SKM-1 (cell line): ENCODE results near the gene CCDC47.
"Not testable (repeated sequence)": the region's sequence is repeated elsewhere in the genome, so short reads cannot be mapped to it uniquely, and the experiment has no call there.

ENCODE experiments used
- DNase-seq: peaks from one replicate; lab custom pipeline; 2025; ENCODE audit not compliant: unreplicated experiment; lab: John Stamatoyannopoulos, UW

CCDC47 gene

GRCh38 chr17:63773272-63774140 lies at the start of gene CCDC47:
TSS of gene CCDC47 (minus strand) at chr17:63773597. CDS start at chr17:63766175, 7,422 bp downstream.
- peak; percentile 97 for DNase-seq

GRCh38 chr17:63822537-63822936 lies 49.1 kb upstream of the CCDC47 start:
- no peak for DNase-seq

- no peak for DNase-seq
These were observed 48.4 kb upstream of the CCDC47 start for GRCh38 chr17:63821804-63822203.

- no peak for DNase-seq
These were observed 47.7 kb upstream of the CCDC47 start for GRCh38 chr17:63820963-63821561.

GRCh38 chr17:63819585-63820537 lies 46.5 kb upstream of the CCDC47 start:
- DNase-seq, result no peak

GRCh38 chr17:63819131-63819530 lies 45.7 kb upstream of the CCDC47 start:
- DNase-seq, result no peak

- DNase-seq, result no peak
These were observed 44.5 kb upstream of the CCDC47 start for GRCh38 chr17:63817736-63818385.

- DNase-seq, result no peak
These were observed 43.3 kb upstream of the CCDC47 start for GRCh38 chr17:63816669-63817068.

GRCh38 chr17:63816123-63816522 lies 42.7 kb upstream of the CCDC47 start:
- no peak for DNase-seq

- no peak for DNase-seq
These were observed 36.6 kb upstream of the CCDC47 start for GRCh38 chr17:63809970-63810369.

- no peak for DNase-seq
These were observed 32.2 kb upstream of the CCDC47 start for GRCh38 chr17:63805591-63805990.

GRCh38 chr17:63804328-63804727 lies 30.9 kb upstream of the CCDC47 start:
- no peak for DNase-seq

GRCh38 chr17:63800783-63801182 lies 27.4 kb upstream of the CCDC47 start:
- no peak for DNase-seq

- no peak for DNase-seq
These were observed 25.2 kb upstream of the CCDC47 start for GRCh38 chr17:63798572-63799106.

- not testable (repeated sequence) for DNase-seq
These were observed 23.0 kb upstream of the CCDC47 start for GRCh38 chr17:63796375-63796774.

- no peak for DNase-seq
These were observed 18.8 kb upstream of the CCDC47 start for GRCh38 chr17:63792055-63792729.

GRCh38 chr17:63790057-63790456 lies 16.7 kb upstream of the CCDC47 start:
- DNase-seq, result no peak

GRCh38 chr17:63786971-63787711 lies 13.7 kb upstream of the CCDC47 start:
- no peak for DNase-seq

GRCh38 chr17:63786117-63786516 lies 12.7 kb upstream of the CCDC47 start:
- no peak for DNase-seq
